Measurements from ENCODE around the gene CCDC110. TPM values are rescaled to one million over a fixed set of nuclear protein-coding genes. Genes with fewer than 3 reads are reported as not detected.

CCDC110 gene
- total RNA-seq, 2 experiments from 2014 or later, result 0.10 to 0.26 TPM

DNA sequence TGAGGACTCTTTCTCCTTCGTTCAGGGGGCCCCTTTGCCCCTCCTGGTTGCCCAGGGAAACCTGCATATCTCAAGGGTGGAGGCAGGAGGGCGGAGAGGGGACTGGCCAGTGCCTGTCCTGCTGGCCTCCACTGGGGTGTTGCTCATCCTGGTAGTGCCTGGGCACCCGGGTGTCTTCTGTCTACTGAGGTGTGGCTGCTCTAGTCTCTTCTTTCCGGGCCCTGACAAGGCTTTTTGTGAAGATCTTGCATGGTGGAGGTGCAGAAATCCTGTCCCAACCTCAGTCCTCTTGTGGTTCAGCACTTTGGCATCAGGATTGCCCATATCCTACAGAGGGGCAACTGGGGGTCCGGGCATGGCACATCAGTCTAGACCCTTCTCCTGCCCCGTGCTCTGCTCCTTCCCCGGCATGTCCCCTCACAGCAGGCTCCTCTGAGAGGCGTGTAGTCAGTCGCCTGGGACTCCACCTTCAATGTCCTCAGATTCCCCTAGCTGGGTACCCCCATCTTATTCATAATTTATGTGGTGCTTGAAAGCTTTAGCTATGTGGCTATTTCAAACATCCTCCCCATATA is 1.9 kb downstream of the CCDC110 start:
- POLR2A ChIA-PET, result interaction anchor here (0.7 kb wide), 1 partner anchor 43 kb away, joined by 3 read pairs; a partner anchor contains a TSS
- peaks cover 4% of the 10 kb centered on the region for H3K4me1 Mint-ChIP-seq (ENCODE audit: low read depth)
- intact Hi-C loops (cut with micrococcal nuclease), result loop anchor here (2.0 to 10.0 kb wide), 4 partner anchors 117 to 1965 kb away; partner anchors contain the start of genes CYP4V2 and ING2
- H3K27ac Mint-ChIP-seq, result no peak overlapping the region
- no peaks in the 10 kb centered on the region for H3K36me3 Mint-ChIP-seq
- no peak overlapping the region for H3K4me3 Mint-ChIP-seq
- no peak for DNase-seq
- CTCF ChIA-PET, result interaction anchor here (1.2 kb wide), 1 partner anchor 128 kb away, joined by 3 read pairs; no protein-coding TSS in a partner anchor
- no peaks in the 10 kb centered on the region for H3K9me3 Mint-ChIP-seq
- H3K27me3 Mint-ChIP-seq, result peaks cover 9% of the 10 kb centered on the region

DNA sequence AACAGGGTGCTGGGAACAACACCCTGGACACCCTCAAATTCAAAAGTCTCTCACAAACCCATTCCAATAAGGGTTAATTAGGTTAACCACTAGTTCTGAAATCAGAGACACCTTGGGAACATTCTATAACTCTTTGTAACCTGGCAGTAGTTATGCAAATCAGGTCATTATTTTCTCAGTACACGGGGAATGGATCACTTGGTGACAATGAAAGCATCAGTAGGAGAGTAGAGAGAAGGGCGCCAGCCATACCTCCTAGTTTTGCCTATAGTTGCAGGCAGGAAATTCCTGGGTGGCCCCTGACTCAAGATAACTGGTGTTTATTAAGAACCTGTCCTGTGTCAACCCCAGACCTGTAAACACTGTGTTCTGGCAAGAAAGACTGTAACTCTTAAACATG is 2.5 kb downstream of the CCDC110 start:
- H3K4me3 Mint-ChIP-seq, result no peak overlapping the region
- H3K4me1 Mint-ChIP-seq (ENCODE audit: low read depth), result peaks cover 4% of the 10 kb centered on the region
- H3K36me3 Mint-ChIP-seq, result no peaks in the 10 kb centered on the region
- H3K27ac Mint-ChIP-seq, result no peak overlapping the region
- CTCF ChIA-PET, result no interaction called here
- POLR2A ChIA-PET, result interaction anchor here (0.7 kb wide), 1 partner anchor 43 kb away, joined by 3 read pairs; a partner anchor contains a TSS
- peaks cover 8% of the 10 kb centered on the region for H3K27me3 Mint-ChIP-seq
- intact Hi-C loops (cut with micrococcal nuclease), result no loop called here
- H3K9me3 Mint-ChIP-seq, result no peaks in the 10 kb centered on the region
- no peak for DNase-seq

DNA sequence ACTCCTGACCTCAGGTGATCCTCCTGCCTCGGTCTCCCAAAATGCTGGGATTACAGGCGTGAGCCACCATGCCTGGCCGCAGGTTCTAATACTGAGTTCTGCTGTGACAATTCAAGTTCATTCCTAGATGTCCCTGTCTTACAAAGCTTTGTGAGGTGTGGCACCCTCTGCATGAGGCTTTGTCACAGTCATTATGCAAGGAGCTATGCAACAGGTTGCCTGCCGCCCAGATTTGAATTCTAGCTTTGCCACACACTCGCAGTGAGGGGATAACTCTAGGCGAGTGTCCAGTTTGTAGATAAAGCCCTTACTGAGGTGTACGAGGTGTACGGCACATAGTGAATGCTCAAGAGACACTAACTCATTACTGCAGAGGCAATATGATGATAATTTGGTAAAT is 3.5 kb downstream of the CCDC110 start:
- H3K27ac Mint-ChIP-seq, result no peak overlapping the region
- no peak for DNase-seq
- intact Hi-C loops (cut with micrococcal nuclease), result no loop called here
- peaks cover 4% of the 10 kb centered on the region for H3K4me1 Mint-ChIP-seq (ENCODE audit: low read depth)
- peaks cover 7% of the 10 kb centered on the region for H3K27me3 Mint-ChIP-seq
- ChIA-PET POLR2A (interaction anchor here (0.9 kb wide), 1 partner anchor 75 kb away, joined by 3 read pairs; no protein-coding TSS in a partner anchor), CTCF (no interaction called here)
- H3K4me3 Mint-ChIP-seq, result no peak overlapping the region
- H3K36me3 Mint-ChIP-seq, result no peaks in the 10 kb centered on the region
- H3K9me3 Mint-ChIP-seq, result no peaks in the 10 kb centered on the region

- no peak for DNase-seq
- ChIA-PET POLR2A (no interaction called here), CTCF (no interaction called here)
- Mint-ChIP-seq H3K4me3 (no peak overlapping the region), H3K9me3 (no peaks in the 10 kb centered on the region), H3K4me1 (ENCODE audit: low read depth) (peaks cover 4% of the 10 kb centered on the region), H3K36me3 (no peaks in the 10 kb centered on the region), H3K27me3 (peaks cover 7% of the 10 kb centered on the region), H3K27ac (no peak overlapping the region)
- intact Hi-C loops (cut with micrococcal nuclease), result no loop called here
Measured at GRCh38 chr4:185467101-185467500, 4.4 kb downstream of the CCDC110 start.

GRCh38 chr4:185465707-185466106 is 5.8 kb downstream of the CCDC110 start:
- Mint-ChIP-seq H3K36me3 (no peaks in the 10 kb centered on the region), H3K4me3 (no peak overlapping the region), H3K9me3 (no peaks in the 10 kb centered on the region), H3K27ac (no peak overlapping the region), H3K27me3 (peaks cover 8% of the 10 kb centered on the region), H3K4me1 (ENCODE audit: low read depth) (peaks cover 4% of the 10 kb centered on the region)
- intact Hi-C loops (cut with micrococcal nuclease), result no loop called here
- CTCF ChIA-PET, result no interaction called here
- no peak for DNase-seq
- POLR2A ChIA-PET, result no interaction called here

DNA sequence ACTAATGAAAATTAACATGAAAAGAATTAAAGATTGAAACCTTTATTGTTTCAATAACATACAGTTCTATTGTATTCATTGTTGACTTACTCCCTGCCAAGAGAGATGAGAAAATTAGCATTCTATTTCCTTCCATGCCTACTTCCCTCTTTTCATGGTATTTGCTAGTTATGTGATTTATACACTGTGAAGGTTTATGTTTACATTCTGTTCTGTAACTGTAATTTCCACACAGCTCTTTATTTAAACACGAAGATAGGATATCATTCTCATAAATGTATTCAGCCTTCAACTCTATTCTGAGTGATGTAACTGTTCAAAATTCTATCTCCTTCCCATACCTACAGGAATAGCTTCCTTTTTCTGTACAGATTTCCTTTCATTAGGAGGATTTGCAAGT is 6.6 kb downstream of the CCDC110 start:
- peaks cover 7% of the 10 kb centered on the region for H3K27me3 Mint-ChIP-seq
- ChIA-PET POLR2A (no interaction called here), CTCF (interaction anchor here (0.6 kb wide), 1 partner anchor 142 kb away, joined by 3 read pairs; no protein-coding TSS in a partner anchor)
- no peak overlapping the region for H3K4me3 Mint-ChIP-seq
- intact Hi-C loops (cut with micrococcal nuclease), result no loop called here
- no peaks in the 10 kb centered on the region for H3K36me3 Mint-ChIP-seq
- no peaks in the 10 kb centered on the region for H3K4me1 Mint-ChIP-seq (ENCODE audit: low read depth)
- DNase-seq, result no peak
- H3K27ac Mint-ChIP-seq, result no peak overlapping the region
- no peaks in the 10 kb centered on the region for H3K9me3 Mint-ChIP-seq

DNA sequence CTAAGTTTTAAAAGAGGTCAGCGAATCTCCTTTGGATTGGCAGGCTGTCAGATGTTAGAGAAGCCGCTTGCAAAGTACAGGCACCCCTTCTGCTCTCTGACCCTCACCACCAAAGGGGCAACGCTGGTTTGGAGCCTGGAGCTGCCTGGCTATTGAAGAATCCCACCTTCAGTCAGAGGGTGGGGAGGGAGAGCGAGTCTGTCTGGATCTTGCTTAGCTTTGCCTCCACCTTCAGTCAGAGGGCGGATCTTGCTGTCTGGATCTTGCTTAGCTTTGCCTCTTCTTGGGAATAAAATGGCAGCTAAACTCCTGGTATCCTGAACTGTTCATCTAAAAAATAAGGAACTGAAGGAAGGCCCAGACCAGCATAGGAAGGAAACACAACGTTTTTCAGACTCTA is 7.3 kb downstream of the CCDC110 start:
- ChIA-PET CTCF (no interaction called here), POLR2A (no interaction called here)
- Mint-ChIP-seq H3K4me1 (ENCODE audit: low read depth) (no peaks in the 10 kb centered on the region), H3K36me3 (no peaks in the 10 kb centered on the region), H3K9me3 (no peaks in the 10 kb centered on the region), H3K27ac (no peak overlapping the region), H3K4me3 (no peak overlapping the region), H3K27me3 (peaks cover 3% of the 10 kb centered on the region)
- DNase-seq, result no peak
- intact Hi-C loops (cut with micrococcal nuclease), result no loop called here

DNA sequence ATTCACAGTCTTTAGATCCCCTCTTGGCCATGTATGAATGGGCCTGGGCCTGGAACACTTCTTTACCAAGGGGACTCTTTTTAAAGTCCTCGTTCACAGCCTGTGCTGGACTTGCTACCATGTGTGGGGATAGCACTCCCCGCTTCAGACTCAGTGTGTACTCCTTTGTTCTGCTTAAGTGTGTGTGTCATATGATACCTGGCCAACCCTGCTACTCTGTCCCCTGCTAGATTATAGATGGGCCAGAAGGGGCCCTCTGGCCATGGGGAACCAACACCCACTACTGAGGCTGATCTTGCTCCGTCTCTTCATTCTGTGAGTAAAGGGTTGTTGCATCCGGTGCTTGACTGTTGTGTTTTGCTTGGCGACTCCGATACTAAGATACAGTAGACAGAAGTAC is 8.0 kb downstream of the CCDC110 start:
- Mint-ChIP-seq H3K9me3 (no peaks in the 10 kb centered on the region), H3K36me3 (no peaks in the 10 kb centered on the region), H3K27ac (no peak overlapping the region), H3K4me1 (ENCODE audit: low read depth) (no peaks in the 10 kb centered on the region), H3K27me3 (peaks cover 3% of the 10 kb centered on the region), H3K4me3 (no peak overlapping the region)
- intact Hi-C loops (cut with micrococcal nuclease), result no loop called here
- DNase-seq, result no peak
- ChIA-PET POLR2A (no interaction called here), CTCF (no interaction called here)

GRCh38 chr4:185461565-185461964 is 10.0 kb downstream of the CCDC110 start:
- H3K4me1 Mint-ChIP-seq (ENCODE audit: low read depth), result no peaks in the 10 kb centered on the region
- peaks cover 3% of the 10 kb centered on the region for H3K27me3 Mint-ChIP-seq
- H3K4me3 Mint-ChIP-seq, result no peak overlapping the region
- intact Hi-C loops (cut with micrococcal nuclease), result no loop called here
- DNase-seq, result no peak
- ChIA-PET POLR2A (no interaction called here), CTCF (no interaction called here)
- no peaks in the 10 kb centered on the region for H3K9me3 Mint-ChIP-seq
- H3K27ac Mint-ChIP-seq, result no peak overlapping the region
- H3K36me3 Mint-ChIP-seq, result no peaks in the 10 kb centered on the region

DNA sequence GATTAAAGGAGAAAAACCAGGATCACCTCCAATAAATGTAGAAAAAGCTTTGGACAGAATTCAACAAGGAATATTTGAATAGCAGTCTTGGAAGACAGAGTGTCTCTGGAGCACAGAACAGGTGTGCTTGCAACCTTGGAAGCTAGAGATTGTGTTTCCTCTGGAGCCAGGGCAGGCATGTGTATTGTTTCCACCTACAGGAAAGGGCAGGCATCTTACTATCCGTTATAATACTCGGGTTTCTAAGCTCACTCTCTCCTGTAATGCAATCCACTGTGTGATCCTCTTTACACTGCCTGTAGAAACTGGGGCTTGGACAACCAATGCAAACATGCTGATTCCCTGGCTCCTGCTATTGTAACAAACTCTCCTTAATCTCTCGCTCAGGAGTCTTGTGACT is 14.4 kb downstream of the CCDC110 start:
- no peaks in the 10 kb centered on the region for H3K9me3 Mint-ChIP-seq
- H3K27ac Mint-ChIP-seq, result no peak overlapping the region
- ChIA-PET CTCF (no interaction called here), POLR2A (no interaction called here)
- peaks cover 4% of the 10 kb centered on the region for H3K27me3 Mint-ChIP-seq
- no peaks in the 10 kb centered on the region for H3K36me3 Mint-ChIP-seq
- DNase-seq, result no peak
- intact Hi-C loops (cut with micrococcal nuclease), result no loop called here
- H3K4me1 Mint-ChIP-seq (ENCODE audit: low read depth), result no peaks in the 10 kb centered on the region
- no peak overlapping the region for H3K4me3 Mint-ChIP-seq

DNA sequence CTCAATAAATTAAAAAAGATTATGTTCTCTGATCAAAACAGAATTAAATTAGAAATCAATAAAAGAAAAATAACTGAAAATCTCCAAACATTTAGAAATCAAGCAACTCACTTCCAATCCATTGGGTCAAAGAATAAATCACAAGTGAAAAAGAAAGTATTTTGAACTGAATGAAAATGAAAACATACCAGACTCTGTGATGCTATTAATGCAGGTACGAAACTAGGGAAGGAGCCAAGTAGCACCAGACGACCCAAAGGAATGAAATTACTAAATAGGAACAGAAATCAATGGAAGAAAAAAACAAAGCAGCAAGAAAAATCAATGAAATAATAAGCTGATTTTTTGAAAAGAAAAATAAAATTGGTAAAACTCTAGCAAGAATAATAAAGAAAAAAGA is 15.4 kb downstream of the CCDC110 start:
- intact Hi-C loops (cut with micrococcal nuclease), result no loop called here
- Mint-ChIP-seq H3K9me3 (no peaks in the 10 kb centered on the region), H3K27ac (no peak overlapping the region), H3K4me1 (ENCODE audit: low read depth) (no peaks in the 10 kb centered on the region), H3K4me3 (no peak overlapping the region), H3K36me3 (no peaks in the 10 kb centered on the region), H3K27me3 (peaks cover 3% of the 10 kb centered on the region)
- DNase-seq, result no peak
- CTCF ChIA-PET, result no interaction called here
- POLR2A ChIA-PET, result no interaction called here

- Mint-ChIP-seq H3K27ac (no peak overlapping the region), H3K27me3 (no peaks in the 10 kb centered on the region), H3K36me3 (no peaks in the 10 kb centered on the region), H3K4me1 (ENCODE audit: low read depth) (no peaks in the 10 kb centered on the region), H3K4me3 (no peak overlapping the region), H3K9me3 (no peaks in the 10 kb centered on the region)
- DNase-seq, result no peak
- intact Hi-C loops (cut with micrococcal nuclease), result no loop called here
- CTCF ChIA-PET, result no interaction called here
- POLR2A ChIA-PET, result no interaction called here
Measured at GRCh38 chr4:185445209-185445608, 26.3 kb downstream of the CCDC110 start.

- Mint-ChIP-seq H3K27ac (no peak overlapping the region), H3K9me3 (no peaks in the 10 kb centered on the region), H3K4me1 (ENCODE audit: low read depth) (no peaks in the 10 kb centered on the region), H3K27me3 (no peaks in the 10 kb centered on the region), H3K4me3 (no peak overlapping the region), H3K36me3 (no peaks in the 10 kb centered on the region)
- intact Hi-C loops (cut with micrococcal nuclease), result no loop called here
- no peak for DNase-seq
- POLR2A ChIA-PET, result no interaction called here
- CTCF ChIA-PET, result interaction anchor here (1.1 kb wide), 1 partner anchor 157 kb away, joined by 4 read pairs; no protein-coding TSS in a partner anchor
Measured at GRCh38 chr4:185441479-185441878, 30.1 kb downstream of the CCDC110 start.

Measured in activated CD4-positive, alpha-beta memory T cell treated with anti-CD3 and anti-CD28 coated beads for 36 hours (primary cell).